HEK293T (cell line): ENCODE data around the gene PPOX.

Experiments used
- BHLHE40 ChIP-seq: fragments of 450-650 bp; IDR thresholded peaks from 2 replicates; pipeline ENCODE4 v1.6.1; 2016; ENCODE audit warnings: mild to moderate bottlenecking, moderate library complexity, borderline replicate concordance
- CTBP1 ChIP-seq: fragments of 450-650 bp; IDR thresholded peaks from 2 replicates; pipeline ENCODE4 v1.6.1; 2016; ENCODE audit warnings: borderline replicate concordance
- ELF4 ChIP-seq: fragments of 450-650 bp; IDR thresholded peaks from 2 replicates; pipeline ENCODE4 v1.6.1; 2017; ENCODE audit warnings: antibody characterized with exemption
- FOXK2 ChIP-seq: fragments of 450-650 bp; IDR thresholded peaks from 2 replicates; pipeline ENCODE4 v1.6.1; 2016; ENCODE audit warnings: mild to moderate bottlenecking
- FOXM1 ChIP-seq: fragments of 450-650 bp; IDR thresholded peaks from 2 replicates; pipeline ENCODE4 v1.6.1; 2017; ENCODE audit warnings: mild to moderate bottlenecking, borderline replicate concordance
- HDGF ChIP-seq: fragments of 450-650 bp; IDR thresholded peaks from 2 replicates; pipeline ENCODE4 v1.6.1; 2017; ENCODE audit warnings: antibody characterized with exemption, borderline replicate concordance
- L3MBTL2 ChIP-seq: fragments of 450-650 bp; conservative IDR thresholded peaks from 2 replicates; pipeline ENCODE4 v1.6.1; 2016; ENCODE audit warnings: mild to moderate bottlenecking
- SP1 ChIP-seq: fragments of 450-650 bp; IDR thresholded peaks from 2 replicates; pipeline ENCODE4 v1.6.1; 2017
- SUZ12 ChIP-seq: fragments of 450-650 bp; IDR thresholded peaks from 2 replicates; pipeline ENCODE4 v1.6.1; 2016; ENCODE audit warnings: mild to moderate bottlenecking
- TARDBP ChIP-seq: fragments of 450-650 bp; IDR thresholded peaks from 2 replicates; pipeline ENCODE4 v1.6.1; 2016

GRCh38 chr1:161166669-161167548, 683 bp downstream of the PPOX start:
- TF ChIP-seq BHLHE40: no peak
- no peak for TF ChIP-seq FOXK2
- TF ChIP-seq SUZ12: no peak
- no peak for TF ChIP-seq SP1
- TF ChIP-seq L3MBTL2: peak; percentile 35; the same call in 1 of the 2 replicates
- no peak for TF ChIP-seq CTBP1
- no peak for TF ChIP-seq FOXM1
- no peak for TF ChIP-seq ELF4
- TF ChIP-seq TARDBP: no peak
- TF ChIP-seq HDGF: no peak
